CD4-positive, alpha-beta T cell treated with Interleukin-17A for 1 hour (primary cell): ENCODE data around the gene SLC39A10.
A peak's percentile ranks its signal among the peaks of the same experiment; 100 is the strongest.
"Not testable (repeated sequence)": the region's sequence is repeated elsewhere in the genome, so short reads cannot be mapped to it uniquely, and the experiment has no call there.

Source experiments
- DNase-seq: peaks from one replicate; pipeline ENCODE4 v3.0.0-alpha.2; 2020

SLC39A10 gene

DNA sequence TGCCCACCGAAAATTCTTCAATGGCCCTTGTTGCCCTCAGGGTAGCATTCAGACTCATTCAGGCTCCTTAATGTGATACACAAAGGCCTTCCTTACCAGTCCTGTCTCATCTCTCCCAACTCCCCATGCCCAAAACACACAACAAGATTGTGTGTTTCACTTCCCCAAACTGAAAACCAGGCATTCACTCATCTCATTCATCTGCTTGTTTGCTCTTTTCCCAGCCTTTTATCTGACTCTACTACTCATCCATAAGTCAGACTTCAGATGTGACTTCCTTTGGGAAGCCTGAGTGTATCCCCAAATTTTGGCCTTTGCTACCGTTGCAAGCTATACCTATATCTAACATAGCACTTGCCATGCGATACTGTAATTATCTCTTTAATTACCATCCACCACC is 9.7 kb upstream of the SLC39A10 start:
- DNase-seq = no peak

DNA sequence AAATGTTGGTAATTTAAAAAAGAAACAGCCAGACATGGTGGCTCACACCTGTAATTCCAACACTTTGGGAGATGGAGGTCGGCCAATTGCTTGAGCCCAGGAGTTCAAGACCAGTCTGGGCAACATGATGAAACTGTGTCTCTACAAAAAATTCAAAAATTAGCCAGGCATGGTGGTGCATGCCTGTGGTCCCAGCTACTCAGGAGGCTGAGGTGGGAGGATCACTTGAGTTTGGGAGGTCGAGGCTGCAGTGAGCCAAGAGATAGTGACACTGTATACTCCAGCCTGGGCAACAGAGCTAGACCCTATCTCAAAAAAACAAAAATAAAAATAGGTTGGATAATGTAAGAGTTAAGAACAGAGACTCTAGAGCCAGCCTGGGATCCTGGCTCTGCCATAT is 8.7 kb upstream of the SLC39A10 start:
- not testable (repeated sequence) for DNase-seq

DNA sequence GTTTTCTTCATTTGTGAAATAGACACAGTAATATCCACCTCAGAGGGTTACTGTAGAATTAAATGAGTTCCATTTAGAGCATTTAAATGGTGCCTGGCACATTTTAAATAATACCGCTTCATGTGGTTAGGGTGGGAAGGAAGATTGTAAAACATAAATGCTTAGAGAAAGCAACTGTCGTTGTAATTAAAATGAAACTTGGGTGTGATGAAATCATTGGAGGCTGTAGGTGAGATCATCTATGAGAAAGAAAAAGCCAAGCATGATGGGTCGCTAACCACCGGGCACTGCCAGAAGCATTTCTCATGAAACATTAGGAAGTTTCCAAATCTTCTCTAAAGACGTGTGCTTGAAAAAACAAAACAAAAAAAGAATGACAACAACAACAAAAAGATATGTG is 8.2 kb upstream of the SLC39A10 start:
- DNase-seq = peak; percentile 38

DNA sequence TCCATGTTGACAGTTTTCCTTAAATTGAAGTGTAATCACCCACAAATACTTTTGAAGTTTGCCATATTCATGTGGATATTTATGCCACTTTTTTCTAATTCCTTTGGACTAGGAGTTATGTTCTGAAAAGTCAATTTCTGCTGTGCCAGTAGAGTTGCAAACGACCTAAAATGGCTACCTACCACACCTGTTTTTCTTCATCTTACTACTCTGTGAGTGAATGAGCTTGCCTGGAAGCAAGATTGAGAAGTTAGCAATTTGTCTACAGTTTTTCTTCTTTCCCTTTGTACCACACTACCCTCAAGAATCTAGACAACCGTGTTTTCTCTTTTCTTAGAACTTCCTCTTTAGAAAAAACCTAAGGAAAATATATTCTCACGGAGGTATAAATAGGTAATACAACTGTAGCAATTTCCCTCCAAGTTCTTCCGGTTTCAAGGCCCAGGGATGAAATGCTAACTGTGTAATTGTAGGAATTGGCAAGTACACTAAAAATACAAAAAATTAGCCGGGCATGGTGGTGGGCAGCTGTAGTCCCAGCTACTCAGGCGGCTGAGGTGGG is 7.3 kb upstream of the SLC39A10 start:
- DNase-seq = no peak

DNA sequence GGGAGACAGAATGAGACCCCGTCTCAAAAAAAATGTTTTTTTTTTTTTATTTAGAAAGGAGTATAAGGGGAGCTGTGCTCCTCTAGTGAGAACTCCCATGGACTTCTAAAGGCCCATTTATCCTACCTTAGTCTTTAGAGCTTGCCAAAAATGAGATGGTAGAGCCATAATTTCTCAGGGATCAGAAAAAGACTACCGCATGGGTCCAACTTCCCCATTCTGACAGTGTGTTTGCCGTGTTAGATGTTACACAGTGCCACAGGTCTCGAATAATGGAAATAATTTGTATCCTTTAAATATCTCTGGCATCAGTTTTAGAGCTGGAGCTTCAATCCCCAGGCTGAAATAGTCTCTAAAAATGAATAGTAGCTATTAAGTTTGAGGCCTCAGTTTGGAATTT is 6.0 kb upstream of the SLC39A10 start:
- no peak for DNase-seq

DNA sequence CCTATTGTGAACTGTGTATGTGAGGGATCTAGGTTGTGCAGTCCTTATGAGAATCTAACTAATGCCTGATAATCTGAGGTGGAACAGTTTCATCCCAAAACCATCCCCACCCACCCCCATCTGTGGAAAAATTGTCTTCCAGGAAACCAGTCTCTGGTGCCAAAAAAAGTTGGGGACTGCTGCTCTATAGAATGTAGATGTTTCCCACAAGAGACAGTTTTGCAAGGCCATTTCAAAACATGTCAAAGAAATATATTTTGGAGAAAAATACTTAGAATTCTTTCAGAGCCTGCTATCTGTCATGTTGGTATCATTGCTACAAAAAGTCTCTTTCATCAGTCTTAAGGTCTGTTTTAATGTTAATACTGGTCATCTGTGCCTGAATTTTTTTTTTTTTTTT is 4.1 kb upstream of the SLC39A10 start:
- DNase-seq = no peak

DNA sequence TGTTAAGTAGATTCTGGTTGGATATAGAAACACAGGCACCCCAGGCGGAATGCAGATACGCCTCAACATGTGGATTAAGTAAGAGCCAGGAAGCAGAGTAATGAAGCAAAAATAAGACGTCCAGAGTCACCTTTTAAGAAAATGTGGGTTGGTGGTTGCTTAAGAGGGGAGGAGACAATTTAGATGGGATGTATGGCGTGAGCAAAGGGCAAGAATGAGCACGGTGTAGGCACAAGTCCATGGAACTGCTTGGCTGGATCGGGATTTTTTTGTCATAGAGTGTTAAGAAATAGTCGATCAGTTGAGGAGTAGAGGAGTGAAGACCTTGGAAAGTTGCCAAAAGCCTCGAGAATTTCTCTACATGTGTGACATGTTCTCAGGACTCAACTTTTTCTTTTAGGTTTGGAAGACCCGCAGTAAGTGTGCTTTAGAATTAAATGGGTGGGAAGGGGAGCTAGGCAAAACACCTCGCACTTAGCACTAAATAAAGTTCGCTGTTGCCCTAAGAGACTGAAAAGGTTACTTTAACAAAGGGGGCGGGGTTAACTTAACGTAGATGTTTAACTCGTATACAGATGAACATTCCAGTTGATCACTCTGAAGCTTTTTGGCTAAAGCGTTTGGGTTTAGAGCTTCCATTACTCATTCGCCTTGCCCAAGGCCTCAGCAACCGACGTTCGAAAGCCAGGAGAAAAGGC is 716 bp upstream of the SLC39A10 start:
- no peak for DNase-seq

DNA sequence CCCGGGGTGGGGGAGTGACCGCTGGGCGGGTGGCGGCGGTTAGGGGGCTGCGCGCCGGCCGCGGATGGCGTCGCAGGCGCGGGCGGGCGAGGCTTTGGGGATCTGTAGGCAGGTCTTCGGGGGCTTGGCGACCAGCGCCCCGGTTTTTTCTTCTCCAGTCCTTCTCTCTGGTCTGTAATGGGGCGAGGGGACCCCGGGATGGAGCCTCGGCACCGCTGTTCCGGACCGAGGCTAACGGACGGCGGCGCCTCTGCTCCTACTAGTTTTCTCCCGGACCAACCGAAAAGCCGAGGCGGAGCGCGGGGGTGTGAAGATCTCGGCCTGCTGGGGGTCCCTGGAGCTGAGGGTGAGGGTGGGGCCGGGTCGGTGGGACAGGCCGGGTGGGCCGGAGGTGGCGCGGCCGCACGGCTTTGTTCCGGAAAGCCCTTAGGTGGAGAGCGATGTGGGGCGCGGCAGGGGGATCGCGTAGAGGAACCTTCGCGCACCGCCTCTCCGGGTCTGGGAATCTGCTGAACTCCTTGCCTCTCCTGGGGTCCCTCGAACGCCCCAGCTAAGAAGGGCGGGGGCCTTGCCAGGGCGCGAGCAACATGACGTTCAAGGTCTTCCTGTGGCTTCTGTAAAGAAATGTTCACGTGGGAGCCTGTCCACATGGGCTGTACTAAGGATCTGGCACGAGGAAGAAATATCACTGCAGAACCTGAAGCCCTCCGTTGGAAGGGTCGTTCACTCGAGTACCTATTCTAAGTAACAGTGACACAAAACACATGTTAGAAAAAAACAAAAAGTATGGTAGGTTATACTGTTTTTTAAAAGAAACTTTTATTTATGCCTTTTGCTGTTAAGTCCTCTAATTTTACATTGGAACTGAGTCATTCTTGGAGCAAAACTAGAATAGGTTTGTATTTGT is 861 bp downstream of the SLC39A10 start:
- peak; percentile 83 for DNase-seq

DNA sequence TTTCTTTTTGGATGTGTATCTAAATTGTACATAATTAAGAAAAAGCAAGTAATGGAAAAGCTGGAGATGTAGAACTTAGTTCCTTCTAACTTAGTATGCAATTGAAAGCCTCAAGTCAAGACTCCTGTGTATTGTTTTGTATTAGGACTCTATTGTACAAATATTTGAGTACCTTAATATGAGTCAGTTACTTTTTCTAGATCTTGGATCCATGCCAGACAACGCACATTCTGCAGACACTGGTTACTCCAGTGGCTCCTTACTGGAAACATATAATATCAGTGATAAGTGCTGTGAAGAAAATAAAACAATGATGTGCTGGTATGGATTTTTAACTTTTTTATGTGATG is 1.5 kb downstream of the SLC39A10 start:
- peak; percentile 63 for DNase-seq

DNA sequence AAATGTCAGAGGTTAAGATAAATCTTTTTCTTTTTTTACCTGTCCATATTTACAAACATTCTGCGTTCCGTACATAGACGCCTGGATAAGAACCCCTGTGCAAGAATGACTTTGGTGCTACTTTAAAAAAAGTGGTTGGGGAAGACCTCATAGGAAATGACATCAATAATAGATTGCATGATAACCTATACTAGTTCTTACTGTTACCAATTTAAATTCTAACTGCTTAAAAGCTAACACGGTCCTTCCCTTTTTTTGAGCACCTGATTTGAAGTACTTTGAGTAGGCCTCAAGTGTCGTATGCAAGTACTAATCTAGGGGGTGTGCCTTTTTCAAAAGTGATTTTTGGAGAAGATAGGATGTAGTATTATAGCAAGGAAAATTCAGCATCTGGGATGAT is 2.1 kb downstream of the SLC39A10 start:
- DNase-seq = peak; percentile 82

DNA sequence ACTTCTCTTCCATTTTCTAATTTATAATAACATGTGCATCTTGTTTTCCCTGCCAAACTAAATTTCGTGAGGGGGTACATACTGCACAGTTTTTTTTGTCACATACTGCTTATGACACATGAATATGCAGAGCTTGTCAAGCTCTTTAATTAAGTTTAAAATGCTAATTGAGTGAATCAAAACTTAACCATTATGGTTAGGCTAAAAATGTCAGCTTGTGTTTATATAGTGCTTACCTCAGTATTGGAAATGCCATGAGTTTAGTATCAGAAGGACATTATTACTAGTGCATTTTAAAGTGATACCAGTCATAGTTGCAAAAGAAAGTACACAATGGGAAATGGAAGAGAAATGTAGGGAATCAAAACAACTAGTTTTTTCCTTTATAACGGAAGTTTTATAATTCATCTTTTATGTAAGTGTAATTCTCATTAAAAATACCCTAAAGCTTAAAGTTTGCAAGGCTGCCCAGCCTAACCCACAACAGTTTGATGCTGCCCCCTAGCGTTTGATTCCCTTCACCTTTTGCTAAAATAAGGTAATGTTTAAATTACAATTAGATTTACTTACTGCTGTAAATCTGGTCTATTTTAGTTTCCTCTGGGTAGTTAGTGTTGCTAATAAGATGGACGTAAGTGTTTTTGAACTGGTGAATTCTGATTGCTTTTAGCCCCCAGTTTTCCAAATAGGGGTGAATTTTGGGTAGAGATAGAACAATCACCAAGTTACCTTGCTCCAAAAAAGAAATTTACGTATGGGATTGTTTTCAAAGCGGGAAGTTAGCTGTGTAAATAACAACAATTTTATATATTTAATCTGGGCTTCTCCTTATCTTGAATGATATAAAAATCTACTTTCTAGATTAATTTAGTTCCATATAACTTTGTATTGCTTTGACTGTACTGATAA is 3.2 kb downstream of the SLC39A10 start:
- DNase-seq = peak; percentile 88

DNA sequence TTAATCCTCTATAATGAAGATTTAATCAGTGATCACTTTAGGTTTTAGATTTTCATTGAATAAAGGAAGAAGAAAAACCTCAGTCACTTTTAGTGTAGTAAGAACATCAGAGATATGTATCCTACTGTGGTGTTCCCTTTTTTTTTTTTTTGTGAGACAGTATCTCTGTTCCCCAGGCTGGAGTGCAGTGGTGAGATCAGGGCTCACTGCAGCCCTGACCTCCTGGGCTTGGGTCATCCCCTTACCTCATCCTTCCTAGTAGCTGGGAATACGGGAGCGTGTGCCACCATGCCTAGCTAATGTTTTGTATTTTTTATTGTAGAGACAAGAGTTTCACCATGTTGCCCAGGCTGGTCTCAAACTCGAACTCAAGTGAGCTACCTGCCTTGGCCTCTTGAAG is 5.1 kb downstream of the SLC39A10 start:
- DNase-seq = no peak

DNA sequence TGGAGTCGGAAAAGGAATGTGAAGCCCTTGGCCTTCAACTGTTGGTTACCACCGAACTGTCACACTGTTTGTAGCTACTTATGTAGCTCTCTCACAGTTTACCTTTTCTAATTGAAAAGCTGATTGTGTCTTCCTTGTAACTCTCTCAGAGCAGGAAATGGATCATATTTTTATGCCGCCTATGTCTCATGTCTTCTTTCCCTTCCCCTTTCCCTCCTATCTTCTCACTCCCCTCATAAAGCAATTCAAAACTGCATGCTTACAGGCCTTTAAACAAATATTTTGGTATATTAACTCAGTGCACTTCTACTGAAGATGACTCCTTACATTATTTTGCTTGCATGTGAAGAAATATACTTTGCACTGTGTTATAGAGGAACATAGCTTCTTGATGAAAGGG is 6.0 kb downstream of the SLC39A10 start:
- DNase-seq = no peak

DNA sequence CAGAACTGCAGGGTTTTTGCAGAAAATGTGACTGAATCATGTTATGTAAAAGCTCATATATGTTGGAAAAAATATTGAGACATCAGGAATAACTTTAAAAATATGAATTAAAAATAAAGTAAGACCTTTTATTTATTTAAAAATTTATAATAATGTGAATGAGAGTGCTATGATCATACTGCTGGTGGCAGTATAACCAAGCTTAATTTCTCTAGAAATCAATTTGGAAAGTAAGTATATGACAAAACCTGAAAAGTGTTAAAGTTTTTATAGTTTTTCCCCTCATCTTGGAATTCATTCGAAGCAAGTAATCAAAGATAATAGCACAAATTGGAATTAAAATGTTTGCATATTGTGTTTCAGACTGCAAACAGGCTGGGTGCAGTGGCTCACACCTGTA is 7.5 kb downstream of the SLC39A10 start:
- DNase-seq = no peak

DNA sequence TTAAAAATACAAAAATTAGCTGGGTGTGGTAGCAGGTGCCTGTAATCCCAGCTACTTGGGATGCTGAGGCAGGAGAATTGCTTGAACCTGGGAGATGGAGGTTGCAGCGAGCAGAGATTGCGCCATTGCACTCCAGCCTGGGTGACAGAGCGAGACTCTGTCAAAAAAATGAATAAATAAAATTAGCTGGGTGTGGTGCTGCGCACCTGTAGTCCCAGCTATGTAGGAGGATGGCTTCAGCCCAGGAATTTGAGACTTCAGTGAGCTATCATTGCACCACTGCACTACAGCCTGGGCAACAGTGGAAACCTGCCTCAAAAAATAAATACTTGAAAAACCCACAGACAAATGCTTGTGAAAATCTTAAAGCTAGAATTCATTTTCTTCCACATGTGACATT is 8.1 kb downstream of the SLC39A10 start:
- not testable (repeated sequence) for DNase-seq

DNA sequence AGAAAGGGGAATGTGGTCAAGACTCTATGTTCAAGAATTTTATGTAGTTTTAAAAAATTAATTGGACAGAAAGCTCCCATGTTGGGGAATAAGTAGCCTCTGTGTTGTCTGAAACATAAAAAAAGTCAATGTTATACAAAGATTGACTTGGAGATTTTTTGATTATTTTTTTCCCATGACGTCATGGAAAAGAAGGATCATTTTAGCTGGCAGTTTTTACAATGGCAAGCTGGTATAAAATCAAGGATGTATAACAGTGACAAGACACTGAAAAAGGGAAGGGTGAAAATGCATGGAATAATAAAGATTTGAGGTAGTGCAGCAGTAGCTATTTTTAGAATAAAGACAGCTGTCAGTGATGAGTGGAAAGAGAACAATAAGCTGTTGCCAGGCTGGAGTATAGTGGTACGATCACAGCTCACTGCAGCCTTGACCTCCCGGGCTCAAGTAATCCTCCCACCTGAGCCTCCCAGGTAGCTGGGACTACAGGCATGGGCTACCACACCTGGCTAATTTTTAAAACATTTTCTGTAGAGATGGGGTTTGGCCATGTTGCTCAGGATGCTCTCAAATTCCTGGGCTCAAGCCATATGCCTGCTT is 9.2 kb downstream of the SLC39A10 start:
- DNase-seq = no peak

DNA sequence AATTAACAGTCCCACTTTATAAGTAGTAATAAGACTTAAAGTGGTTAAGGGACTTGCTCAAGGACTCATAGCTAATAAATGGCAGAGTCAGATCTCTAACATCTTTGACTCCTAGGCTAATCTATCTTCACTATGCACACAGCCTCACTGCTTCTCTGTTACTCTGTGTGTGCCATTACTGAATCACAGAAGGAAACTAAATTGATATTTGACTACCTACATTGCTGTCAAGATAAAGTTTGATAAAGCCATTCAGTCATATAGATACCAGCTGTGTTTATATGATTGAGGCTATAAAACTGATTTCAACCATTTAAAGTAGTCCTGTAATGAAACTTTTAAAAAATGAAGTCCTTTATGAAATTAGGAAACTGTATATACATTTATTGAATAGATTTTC is 10.9 kb downstream of the SLC39A10 start:
- no peak for DNase-seq

DNA sequence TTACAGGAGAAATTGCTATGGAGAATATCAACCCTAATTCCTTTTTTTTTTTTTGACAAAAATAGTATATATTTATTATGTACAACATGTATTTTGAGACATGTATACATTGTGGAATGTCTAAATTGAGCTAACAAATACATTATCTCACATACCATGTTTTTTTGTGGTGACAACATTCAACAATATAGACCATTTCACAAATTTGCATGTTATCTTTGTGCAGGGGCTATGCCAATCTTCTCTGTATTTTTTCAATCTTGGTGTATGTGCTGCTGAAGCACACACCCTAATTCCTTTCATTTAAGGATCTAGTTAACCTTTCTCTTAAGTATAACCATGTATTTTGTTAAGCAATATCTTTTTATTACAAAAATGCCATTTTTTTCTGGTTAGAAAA is 13.2 kb downstream of the SLC39A10 start:
- DNase-seq = no peak

DNA sequence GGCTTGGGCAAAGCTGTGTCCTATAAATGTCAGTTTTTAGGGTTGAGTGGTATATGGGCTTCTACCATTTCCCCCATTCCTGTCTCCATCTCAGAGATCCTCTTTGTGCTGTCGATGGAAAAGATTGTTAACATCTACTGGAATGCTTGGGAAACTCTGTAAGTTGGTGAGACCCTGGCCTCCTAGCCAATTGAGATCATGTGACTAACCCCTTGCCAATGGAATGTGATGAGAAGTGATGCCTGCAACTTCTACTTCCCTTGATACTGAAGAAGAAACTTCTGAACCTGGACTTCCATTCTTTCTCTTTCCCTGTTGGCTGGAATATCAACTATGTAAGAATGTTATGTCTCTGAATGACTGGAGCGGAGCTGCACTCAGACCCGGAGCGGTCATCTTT is 14.5 kb downstream of the SLC39A10 start:
- DNase-seq = no peak

DNA sequence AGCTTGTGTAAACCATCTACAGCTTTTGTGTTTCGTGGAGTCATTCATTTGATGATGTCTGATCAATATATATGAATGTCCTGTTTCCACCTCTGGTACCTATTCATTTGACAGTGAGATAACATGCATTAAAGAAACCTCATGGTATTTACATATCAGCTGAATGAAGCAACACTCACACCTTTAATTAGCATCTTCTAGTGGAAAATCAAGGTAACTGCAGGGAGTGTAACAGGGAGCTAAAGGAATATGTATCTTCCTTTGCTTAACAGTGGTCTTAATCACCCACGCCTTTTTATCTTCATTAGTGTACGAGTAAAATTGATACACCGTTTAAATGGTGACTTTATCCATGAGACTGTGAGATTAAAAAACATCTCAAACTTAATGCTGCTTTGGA is 15.6 kb downstream of the SLC39A10 start:
- DNase-seq = no peak

DNA sequence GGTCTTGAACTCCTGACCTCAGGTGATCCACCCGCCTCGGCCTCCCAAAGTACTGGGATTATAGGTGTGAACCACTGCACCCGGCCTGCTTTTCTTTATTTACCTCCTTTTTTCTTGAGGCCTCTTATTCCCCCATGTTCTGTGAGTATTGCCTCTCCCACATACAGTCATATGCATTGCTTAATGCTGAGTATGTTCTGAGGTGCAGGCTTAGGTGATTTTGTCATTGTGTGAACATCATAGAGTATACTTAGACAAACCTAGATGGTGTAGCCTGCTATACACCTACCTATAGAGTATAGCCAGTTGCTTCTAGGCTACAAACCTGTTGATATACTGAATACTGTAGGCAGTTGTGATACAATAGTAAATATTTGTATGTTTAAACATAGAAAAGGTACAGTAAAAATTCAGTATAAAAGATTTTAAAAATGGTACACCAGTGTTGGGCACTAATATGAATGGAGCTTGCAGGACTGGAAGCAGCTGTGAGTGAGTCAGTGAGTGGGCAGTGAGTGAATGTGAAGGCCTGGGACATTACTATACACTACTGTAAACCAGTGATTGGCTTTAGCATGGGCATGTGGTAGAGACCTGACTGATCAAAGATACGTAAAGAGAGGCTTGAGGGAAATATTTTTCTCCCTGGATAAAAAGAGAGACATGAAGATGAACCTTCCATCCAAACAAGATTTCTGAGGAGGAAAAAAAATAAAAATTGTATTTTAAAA is 17.6 kb downstream of the SLC39A10 start:
- no peak for DNase-seq
